NCI-H2171 (cell line): ENCODE results near the gene TTLL1.
"Not testable (repeated sequence)": the region's sequence is repeated elsewhere in the genome, so short reads cannot be mapped to it uniquely, and the experiment has no call there.

Experiments used
- DNase-seq: peaks from one replicate; lab custom pipeline; 2025; lab: John Stamatoyannopoulos, UW

TTLL1 gene

DNA sequence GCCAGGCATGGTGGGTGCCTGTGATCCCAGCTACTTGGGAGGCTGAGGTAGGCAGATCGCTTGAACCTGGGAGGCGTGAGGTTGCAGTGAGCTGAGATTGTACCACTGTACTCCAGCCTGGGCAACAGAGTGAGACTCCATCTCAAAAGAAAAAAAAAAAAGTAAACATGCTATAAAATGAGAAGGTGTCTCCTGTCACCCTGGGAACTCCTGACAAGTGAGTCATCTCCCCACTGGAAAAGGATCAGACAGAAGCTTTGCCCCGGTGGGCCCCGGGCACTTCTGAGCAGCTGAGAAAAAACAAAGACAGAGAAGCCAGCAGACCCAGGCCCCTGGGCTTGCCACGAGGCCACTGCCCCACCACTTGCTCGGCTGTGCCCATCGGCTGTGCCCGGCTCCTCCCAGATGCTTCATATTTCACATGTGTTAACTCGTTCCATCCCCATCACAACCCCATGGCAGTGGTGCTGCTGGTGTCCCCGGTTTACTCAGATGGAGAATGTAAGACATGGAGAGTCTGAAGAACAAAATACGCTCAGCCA, 22.3 kb downstream of the TTLL1 start:
- no peak for DNase-seq

DNA sequence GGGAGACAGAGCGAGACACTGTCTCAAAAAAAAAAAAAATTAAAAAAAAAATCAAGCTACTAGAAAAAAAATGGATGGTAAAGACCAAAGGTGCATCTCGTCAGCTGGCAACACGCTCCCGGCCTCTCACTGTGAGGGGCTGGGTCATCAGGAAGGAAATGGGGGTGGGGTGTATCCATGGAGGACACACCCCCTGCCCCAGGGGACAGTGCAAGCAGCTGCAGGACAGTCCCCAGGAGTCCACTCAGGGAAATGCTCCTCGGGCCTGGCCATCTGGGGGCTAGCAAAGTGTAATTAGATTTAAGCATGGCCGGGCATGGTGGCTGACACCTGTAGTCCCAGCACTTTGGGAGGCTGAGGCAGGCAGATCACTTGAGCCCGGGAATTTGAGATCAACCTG, 23.1 kb downstream of the TTLL1 start:
- no peak for DNase-seq

GRCh38 chr22:43060183-43060582, 29.0 kb downstream of the TTLL1 start:
- no peak for DNase-seq

GRCh38 chr22:43057641-43058040, 31.6 kb downstream of the TTLL1 start:
- DNase-seq: no peak

DNA sequence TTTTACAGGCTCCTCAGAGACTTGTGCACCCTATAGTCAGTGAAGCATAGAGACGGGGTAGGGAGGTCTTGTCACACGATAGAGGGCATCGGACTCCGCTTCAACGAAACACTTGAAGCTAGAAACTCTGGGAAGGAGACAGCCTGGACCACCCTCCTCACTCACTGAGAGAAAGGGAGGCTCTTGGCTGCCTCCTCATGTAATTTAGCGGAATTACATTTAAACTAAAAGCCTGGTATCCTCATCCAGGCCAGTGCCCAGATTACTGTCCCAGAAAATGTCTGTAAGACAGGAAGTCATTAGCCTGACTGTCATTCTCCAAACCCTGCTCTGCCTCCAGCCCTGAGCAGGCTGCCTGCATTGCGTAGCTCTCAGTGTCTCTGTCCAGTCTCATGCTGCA, 36.0 kb downstream of the TTLL1 start:
- DNase-seq: no peak

GRCh38 chr22:43050995-43051394, 38.2 kb downstream of the TTLL1 start:
- no peak for DNase-seq

DNA sequence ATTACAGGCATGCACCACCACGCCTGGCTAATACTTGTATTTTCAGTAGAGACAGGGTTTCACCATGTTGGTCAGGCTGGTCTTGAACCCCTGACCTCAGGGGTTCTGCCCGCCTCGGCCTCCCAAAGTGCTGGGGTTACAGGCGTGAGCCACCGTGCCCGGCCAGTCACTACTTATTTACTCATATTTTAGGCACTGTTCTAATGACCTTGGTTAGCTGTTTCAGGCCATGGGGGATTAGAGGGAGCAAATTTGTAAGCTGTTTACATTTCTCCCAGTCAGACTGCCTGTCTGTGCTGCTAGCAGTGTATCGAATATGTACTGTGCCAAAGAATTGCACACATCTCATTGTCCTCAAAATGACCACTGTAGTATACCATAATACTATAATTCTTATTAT, 41.6 kb downstream of the TTLL1 start:
- no peak for DNase-seq

GRCh38 chr22:43044290-43044712, 44.9 kb downstream of the TTLL1 start:
- no peak for DNase-seq

- peak; percentile 90 for DNase-seq
These were observed 47.0 kb downstream of the TTLL1 start for GRCh38 chr22:43042101-43042780.

DNA sequence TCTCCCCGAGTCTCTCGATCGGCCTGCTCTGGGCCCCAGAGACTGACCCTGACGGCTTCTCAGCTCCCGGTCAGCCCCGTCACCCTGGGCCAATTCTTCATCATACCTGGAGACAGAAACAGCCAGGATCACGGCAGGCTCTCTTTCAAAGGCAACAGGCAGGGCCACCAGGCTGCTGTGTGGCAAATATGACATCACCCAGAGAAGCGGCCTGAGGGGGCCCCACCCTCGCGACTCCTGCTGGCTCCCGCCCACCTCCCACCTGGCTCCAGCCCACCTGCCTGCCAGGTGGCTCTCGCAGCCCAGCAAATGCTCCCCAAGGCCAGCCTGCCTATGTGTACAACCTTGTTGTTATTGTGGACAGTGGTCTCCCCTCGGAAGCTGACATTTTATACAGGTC, 49.4 kb downstream of the TTLL1 start:
- peak; percentile 64 for DNase-seq

DNA sequence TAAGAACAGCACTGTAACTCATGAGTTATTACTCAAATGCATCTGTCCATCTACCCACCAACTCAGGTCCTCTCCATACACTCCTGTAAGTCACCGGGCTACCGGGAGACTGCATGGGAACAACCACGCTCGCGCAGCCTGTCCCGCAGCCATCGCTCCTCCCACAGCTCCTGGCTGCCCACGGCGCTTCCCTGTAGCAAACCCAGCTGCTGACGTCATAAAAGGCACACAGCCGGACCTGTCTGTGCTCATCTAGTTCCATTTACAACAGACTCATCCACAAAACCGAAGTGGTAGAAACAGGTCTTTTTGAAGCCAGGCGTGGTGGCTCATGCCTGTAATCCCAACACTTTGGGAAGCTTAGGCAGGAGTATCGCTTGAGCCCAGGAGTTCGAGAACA, 50.9 kb downstream of the TTLL1 start:
- DNase-seq: no peak

- no peak for DNase-seq
These were observed 52.8 kb downstream of the TTLL1 start for GRCh38 chr22:43036282-43036829.

DNA sequence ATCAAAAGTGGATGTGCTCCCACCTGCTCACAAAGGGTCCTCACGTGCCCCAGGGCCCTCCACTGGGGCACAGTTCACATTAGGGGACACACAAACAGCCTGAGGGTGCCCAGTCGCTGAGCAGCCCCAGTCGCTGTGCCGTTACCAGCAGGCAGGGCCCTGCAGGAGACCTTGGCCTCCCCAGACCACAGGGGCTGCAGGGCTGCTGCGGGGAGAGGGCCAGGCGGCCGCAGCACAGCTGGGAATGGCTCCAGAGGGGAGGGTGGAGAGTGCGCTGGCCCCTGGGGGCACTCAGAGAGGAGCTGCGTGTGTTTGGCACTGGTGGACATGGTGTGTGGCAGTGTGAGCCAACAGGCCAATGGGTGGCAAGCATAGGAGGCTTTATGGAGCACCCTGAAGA, 53.9 kb downstream of the TTLL1 start:
- DNase-seq: no peak

GRCh38 chr22:43031617-43032016, 57.6 kb downstream of the TTLL1 start:
- DNase-seq: no peak

GRCh38 chr22:43018615-43019014, 70.6 kb downstream of the TTLL1 start:
- DNase-seq: no peak

DNA sequence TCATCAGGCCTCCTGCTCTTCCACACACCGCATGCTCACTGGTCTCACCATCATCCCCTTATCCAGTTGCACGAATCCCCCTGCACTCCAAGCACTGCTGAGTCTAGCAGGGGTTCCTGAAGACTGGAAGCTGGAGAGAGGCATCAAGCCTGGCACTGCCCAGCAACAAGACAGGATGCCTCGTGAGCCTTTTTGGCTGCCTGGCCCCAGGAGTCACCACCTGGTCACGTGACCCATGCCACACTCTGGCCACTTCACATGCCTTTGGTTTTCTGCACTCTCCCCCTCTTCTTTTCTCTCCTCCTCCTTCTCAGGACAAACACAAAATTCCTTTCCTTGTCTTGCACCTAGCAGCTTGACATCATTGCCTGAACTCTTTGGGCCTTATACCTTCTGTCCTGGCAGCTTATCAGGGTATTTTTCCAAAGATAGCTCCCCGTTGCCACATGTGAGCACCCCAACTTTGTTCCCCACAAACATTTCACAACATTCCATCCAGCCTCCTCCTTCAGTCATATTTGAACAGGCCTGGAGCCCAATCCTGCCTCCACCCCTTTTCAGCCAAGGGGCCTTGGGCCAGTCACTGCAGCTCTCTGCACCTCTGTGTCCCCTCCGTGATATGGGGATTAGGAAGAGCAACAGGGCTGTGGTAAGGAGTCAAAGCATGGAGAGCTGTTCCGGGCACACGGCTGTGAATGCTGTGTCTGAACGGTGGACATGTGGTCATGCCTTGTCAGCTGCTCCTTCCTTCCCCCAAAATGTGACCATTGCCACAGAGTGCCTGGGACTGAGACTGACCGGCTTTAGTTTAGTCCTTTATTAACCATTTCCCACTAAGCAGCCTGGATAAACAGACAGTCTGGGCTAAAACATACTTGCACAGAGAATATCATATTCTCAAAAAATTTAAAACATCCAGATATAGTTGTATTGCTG, 71.4 kb downstream of the TTLL1 start:
- no peak for DNase-seq

- not testable (repeated sequence) for DNase-seq
These were observed 73.0 kb downstream of the TTLL1 start for GRCh38 chr22:43016150-43016549.

DNA sequence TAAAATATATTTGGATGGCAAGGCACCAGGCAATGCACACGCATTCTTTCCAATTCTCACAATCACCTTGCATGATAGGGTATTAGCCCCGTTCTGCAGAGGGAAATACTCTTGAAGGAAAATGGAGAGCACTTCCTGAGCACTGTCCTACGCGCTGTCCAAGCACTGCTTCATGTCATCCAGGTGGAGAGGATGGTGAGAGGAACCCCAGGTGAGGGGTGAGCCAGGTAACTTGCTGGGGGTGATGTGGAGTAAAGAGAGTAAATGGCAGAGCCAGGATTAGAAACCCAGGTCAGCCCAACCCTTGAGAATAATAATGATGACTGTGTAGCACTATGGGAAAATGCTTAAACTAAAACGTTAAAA, 73.5 kb downstream of the TTLL1 start:
- no peak for DNase-seq

- DNase-seq: peak; percentile 97
These were observed 74.1 kb downstream of the TTLL1 start, which contains the start of gene PACSIN2 for GRCh38 chr22:43014869-43015676. TSS of gene PACSIN2 (minus strand) at chr22:43015149. CDS start at chr22:42912080, 103,069 bp downstream.

GRCh38 chr22:43014316-43014868, 74.8 kb downstream of the TTLL1 start:
- DNase-seq: peak; percentile 72
